Right lobe of liver (tissue), 6 donors: Measurements from ENCODE around the gene KRTAP4-3. TPM values are rescaled to one million over a fixed set of nuclear protein-coding genes. Genes with fewer than 3 reads are reported as not detected.
"Not testable (repeated sequence)": the region's sequence is repeated elsewhere in the genome, so short reads cannot be mapped to it uniquely, and the experiment has no call there.

ENCODE experiments used
- ATAC-seq, 4 donors: fragments of 200-7000 bp; cut with Tn5 transposase; one replicate each; pipeline ENCODE4 v1.9.1; 2020; ENCODE audit warnings: mild to moderate bottlenecking in 4 of 4, moderate library complexity in 4 of 4
- DNase-seq, 3 donors: peaks; one replicate each; pipeline ENCODE4 v3.0.0-alpha.2; 2020
- H3K27ac ChIP-seq, 3 donors: fragments of 200-600 bp; one replicate each; pipeline ENCODE4 v1.8.0; 2022
- H3K27me3 ChIP-seq, 2 donors: fragments of 200-600 bp; one replicate each; pipeline ENCODE4 v1.8.0; 2022
- H3K36me3 ChIP-seq, 4 donors: fragments of 200-600 bp; sonication (generic) in 1 of 4; one replicate each; pipeline versions ENCODE4 v1.5.1 to v1.8.0; 2017 to 2022; ENCODE audit warnings: control low read depth in 1 of 4
- H3K4me1 ChIP-seq, 4 donors: fragments of 200-600 bp; sonication (generic) in 1 of 4; one replicate each; pipeline versions ENCODE4 v1.5.1 to v1.8.0; 2017 to 2022; ENCODE audit warnings: control low read depth in 1 of 4
- H3K4me3 ChIP-seq, 3 donors: fragments of 200-600 bp; one replicate each; pipeline ENCODE4 v1.8.0; 2022
- H3K9me3 ChIP-seq, 4 donors: fragments of 200-600 bp; sonication (generic) in 1 of 4; one replicate each; pipeline versions ENCODE4 v1.5.1 to v1.8.0; 2017 to 2022; ENCODE audit warnings: control low read depth in 1 of 4
- POLR2A ChIP-seq: fragments of 450-650 bp; IDR thresholded peaks from one replicate; pipeline ENCODE4 v1.6.1; 2017; ENCODE audit warnings: antibody characterized with exemption, mild to moderate bottlenecking
- WGBS: methylation state at CpG from one replicate; pipeline ENCODE4 v1.1.6; 2018; ENCODE audit warnings: low coverage, low lambda C conversion rate; ENCODE audit not compliant: insufficient coverage; ENCODE audit errors: missing lambda C conversion rate; 5-methylcytosine and 5-hydroxymethylcytosine counted together
- intact Hi-C, 2 donors: fragments of 100-400 bp; cut with DNase I; formaldehyde crosslinking; loops; one replicate each; pipeline versions ENCODE4 v1.11.2 to v1.14.1; 2022
- total RNA-seq, 6 experiments: library from RNA; depleted of rRNA in 2 of 6; stranded (reverse); fragments of >200 nt in 2 of 6; fragmentation: NEBNext Ultra II Directional in 3 of 6; extraction: Animal tissue kit (Norgen Biotek cat#: 25700) in 3 of 6; gene quantifications; one replicate each; pipeline versions ENCODE4 v1.1.0 to v1.2.4, GENCODE V29; 2016 to 2023
- TF ChIP-seq, protein P1 (sequence below), 4 donors: fragments of 200-600 bp in 3 of 4; fragments of 450-650 bp in 1 of 4; IDR thresholded peaks; one replicate each; pipeline versions ENCODE4 v1.5.1 to v1.8.0; 2016 to 2022; ENCODE audit warnings: antibody characterized with exemption in 4 of 4, mild to moderate bottlenecking in 2 of 4
- donor health status: DM: no; HTN: yes; CAD: no.
- donor health status: DM: no; HTN: no; CAD: no.
- donor health status: DM: no; HTN: no; CAD: no.
- donor health status: DM: no; HTN: yes; CAD: no.
- donor health status: DM: no; HTN: yes; CAD: no.

KRTAP4-3 gene
- total RNA-seq, 6 experiments from 2014 or later, result not detected

DNA sequence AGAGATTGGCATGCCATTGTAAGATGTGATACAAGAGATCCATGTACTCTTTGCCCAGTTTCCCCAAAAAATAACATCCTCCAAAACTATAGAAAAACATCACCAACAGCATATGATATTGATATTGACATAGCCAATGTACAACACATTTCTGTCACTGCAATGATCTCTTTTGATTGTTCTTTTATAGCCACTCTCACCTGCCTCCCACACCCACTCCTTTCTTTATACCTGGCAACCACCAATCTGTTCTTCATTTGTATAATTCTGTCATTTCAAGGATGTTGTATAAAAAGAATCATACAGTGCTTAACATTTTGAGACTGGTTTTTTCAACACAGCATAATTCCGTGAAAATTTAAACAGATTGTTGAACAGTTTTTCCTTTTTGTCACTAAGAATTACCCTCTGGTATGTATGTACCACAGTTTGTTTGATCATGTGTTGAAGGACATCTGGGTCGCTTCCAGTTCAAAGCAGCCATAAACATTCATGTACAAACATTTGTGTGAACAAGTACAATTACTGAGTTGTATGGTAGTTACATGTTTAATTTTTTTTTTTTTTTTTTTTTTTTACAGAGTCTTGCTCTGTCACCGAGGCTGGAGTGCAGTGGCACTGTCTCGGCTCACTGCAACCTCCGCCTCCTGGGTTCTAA lies 31.5 kb upstream of the KRTAP4-3 start:
- DNase-seq, result no peak
- Histone ChIP-seq H3K4me1 (no peaks in the 10 kb centered on the region), H3K27ac (no peak overlapping the region), H3K9me3 (no peaks in the 10 kb centered on the region), H3K36me3 (no peaks in the 10 kb centered on the region), H3K4me3 (no peak overlapping the region), H3K27me3 (no peaks in the 10 kb centered on the region)
- TF ChIP-seq, protein P1, sequence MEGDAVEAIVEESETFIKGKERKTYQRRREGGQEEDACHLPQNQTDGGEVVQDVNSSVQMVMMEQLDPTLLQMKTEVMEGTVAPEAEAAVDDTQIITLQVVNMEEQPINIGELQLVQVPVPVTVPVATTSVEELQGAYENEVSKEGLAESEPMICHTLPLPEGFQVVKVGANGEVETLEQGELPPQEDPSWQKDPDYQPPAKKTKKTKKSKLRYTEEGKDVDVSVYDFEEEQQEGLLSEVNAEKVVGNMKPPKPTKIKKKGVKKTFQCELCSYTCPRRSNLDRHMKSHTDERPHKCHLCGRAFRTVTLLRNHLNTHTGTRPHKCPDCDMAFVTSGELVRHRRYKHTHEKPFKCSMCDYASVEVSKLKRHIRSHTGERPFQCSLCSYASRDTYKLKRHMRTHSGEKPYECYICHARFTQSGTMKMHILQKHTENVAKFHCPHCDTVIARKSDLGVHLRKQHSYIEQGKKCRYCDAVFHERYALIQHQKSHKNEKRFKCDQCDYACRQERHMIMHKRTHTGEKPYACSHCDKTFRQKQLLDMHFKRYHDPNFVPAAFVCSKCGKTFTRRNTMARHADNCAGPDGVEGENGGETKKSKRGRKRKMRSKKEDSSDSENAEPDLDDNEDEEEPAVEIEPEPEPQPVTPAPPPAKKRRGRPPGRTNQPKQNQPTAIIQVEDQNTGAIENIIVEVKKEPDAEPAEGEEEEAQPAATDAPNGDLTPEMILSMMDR (IDR thresholded peaks at IDR 0.05), result no peak
- no peak for TF ChIP-seq POLR2A
- intact Hi-C loops, result no loop called here
- ATAC-seq, result no peak
- 63% methylated on average over 5 of the region's 5 CpGs for WGBS

DNA sequence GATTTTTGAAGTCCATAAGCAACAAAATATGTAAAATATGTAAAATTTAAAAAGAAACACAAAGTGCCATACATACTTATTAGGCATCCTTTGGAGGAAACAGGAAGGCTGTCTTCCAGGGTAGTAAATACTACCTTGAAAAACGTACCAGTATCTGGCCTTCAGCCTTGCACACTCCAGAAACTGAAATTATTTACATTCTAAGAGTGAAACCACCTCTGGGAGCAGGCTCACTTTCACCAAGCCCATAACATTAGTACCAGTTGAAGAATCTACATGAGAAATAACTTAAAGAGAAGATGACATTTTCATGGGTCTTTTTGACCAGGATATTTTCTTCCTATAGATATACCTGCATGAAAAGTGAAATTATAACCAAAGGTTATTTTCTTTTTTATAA lies 28.0 kb upstream of the KRTAP4-3 start:
- 13% methylated on average over 1 of the region's 1 CpG for WGBS

DNA sequence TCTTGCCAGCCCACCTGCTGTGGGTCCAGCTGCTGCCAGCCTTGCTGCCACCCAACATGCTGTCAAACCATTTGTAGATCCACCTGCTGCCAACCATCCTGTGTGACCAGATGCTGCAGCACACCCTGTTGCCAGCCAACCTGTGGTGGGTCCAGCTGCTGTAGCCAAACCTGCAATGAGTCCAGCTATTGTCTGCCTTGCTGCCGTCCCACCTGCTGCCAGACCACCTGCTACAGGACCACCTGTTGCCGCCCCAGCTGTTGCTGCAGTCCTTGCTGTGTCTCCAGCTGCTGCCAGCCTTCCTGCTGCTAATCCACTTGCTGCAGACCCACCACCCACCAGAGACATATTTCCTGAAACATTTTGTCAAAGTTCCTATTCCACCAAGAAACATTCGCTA lies 22.3 kb upstream of the KRTAP4-3 start:
- H3K4me1 ChIP-seq, result no peaks in the 10 kb centered on the region
- DNase-seq, result no peak
- intact Hi-C loops, result no loop called here
- no peak for ATAC-seq
- no peak overlapping the region for H3K4me3 ChIP-seq
- H3K27me3 ChIP-seq, result no peaks in the 10 kb centered on the region
- H3K36me3 ChIP-seq, result no peaks in the 10 kb centered on the region
- H3K27ac ChIP-seq, result no peak overlapping the region
- TF ChIP-seq, protein P1 (IDR thresholded peaks at IDR 0.05), result no peak
- no peak for TF ChIP-seq POLR2A
- 70% methylated on average over 2 of the region's 3 CpGs for WGBS
- H3K9me3 ChIP-seq, result no peaks in the 10 kb centered on the region

More for the DNA sequence above, 28.0 kb upstream of the KRTAP4-3 start:
- no peak overlapping the region for H3K27ac ChIP-seq
- DNase-seq (no peak), ATAC-seq (no peak)
- no peak overlapping the region for H3K4me3 ChIP-seq
- H3K36me3 ChIP-seq, result no peaks in the 10 kb centered on the region
- no peak for TF ChIP-seq POLR2A
- TF ChIP-seq, protein P1 (IDR thresholded peaks at IDR 0.05), result no peak
- intact Hi-C loops, result no loop called here
- H3K27me3 ChIP-seq, result no peaks in the 10 kb centered on the region
- H3K4me1 ChIP-seq, result no peaks in the 10 kb centered on the region
- no peaks in the 10 kb centered on the region for H3K9me3 ChIP-seq

DNA sequence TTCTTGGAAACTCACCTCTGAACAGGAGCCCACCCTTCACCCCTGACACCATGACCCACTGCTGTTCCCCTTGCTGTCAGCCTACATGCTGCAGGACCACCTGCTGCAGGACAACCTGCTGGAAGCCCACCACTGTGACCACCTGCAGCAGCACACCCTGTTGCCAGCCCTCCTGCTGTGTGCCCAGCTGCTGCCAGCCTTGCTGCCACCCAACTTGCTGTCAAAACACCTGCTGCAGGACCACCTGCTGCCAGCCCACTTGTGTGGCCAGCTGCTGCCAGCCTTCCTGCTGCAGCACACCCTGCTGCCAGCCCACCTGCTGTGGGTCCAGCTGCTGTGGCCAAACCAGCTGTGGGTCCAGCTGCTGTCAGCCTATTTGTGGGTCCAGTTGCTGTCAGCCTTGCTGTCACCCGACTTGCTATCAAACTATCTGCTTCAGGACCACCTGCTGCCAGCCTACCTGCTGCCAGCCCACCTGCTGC lies 21.9 kb upstream of the KRTAP4-3 start, which contains the start of gene KRTAP9-1:
KRTAP9-1 (plus strand) TSS at position 51 of the 482 bp plus-strand sequence; CDS start at position 51, 0 bp downstream.
- ATAC-seq, intact Hi-C loops, H3K36me3 ChIP-seq, H3K4me3 ChIP-seq, H3K4me1 ChIP-seq, H3K27me3 ChIP-seq, H3K9me3 ChIP-seq, H3K27ac ChIP-seq, DNase-seq: not testable (repeated sequence)
- no CpG with 5 or more reads among the region's 1 CpG for WGBS

DNA sequence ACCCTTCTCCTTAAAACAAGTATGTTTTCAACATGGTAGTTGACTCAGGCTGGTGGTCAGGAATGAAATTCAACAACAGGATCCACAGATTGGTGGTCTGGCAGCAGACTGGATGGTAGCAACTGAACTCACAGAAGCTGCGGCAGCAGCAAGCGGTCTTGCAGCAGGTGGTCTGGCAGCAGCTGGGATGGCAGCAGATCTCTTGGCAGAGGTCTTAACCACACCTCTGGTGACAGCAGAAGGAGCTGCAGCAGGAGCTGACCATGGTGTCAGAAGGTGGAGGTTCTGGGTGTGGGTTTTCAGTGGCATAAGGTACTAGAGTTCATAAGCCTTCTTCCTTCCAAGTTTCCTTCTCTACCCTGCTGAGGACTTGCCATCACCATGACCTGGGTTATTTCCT lies 18.9 kb upstream of the KRTAP4-3 start:
- TF ChIP-seq, protein P1 (IDR thresholded peaks at IDR 0.05), result no peak
- no peak for TF ChIP-seq POLR2A
- ATAC-seq, result no peak
- no peaks in the 10 kb centered on the region for H3K27me3 ChIP-seq
- no peak overlapping the region for H3K27ac ChIP-seq
- H3K36me3 ChIP-seq, result no peaks in the 10 kb centered on the region
- intact Hi-C loops, result no loop called here
- no peaks in the 10 kb centered on the region for H3K9me3 ChIP-seq
- no peaks in the 10 kb centered on the region for H3K4me1 ChIP-seq
- 71% methylated on average over 1 of the region's 2 CpGs for WGBS
- no peak overlapping the region for H3K4me3 ChIP-seq
- DNase-seq, result no peak
